Endothelial cell of umbilical vein (primary cell): ENCODE measurements around the gene CECR2. TPM values are rescaled to one million over a fixed set of nuclear protein-coding genes. Genes with fewer than 3 reads are reported as not detected.

Experiments used
- BruUV-seq: library from RNA; stranded (reverse); fragments of 400-500 nt; replicated peaks from 2 replicates; lab custom pipeline; 2021; lab: Mats Ljungman, UMichigan
- CTCF ChIA-PET: fragments of 300-600, 350-600 bp; sonication (Branson Sonifier 250); formaldehyde crosslinking; loops from one replicate; lab custom pipeline; 2021; ENCODE audit warnings: antibody characterized with exemption, inconsistent platforms; lab: Charles Lee
- POLR2A ChIA-PET: fragments of 300-600, 350-600 bp; sonication (Branson Sonifier 250); formaldehyde crosslinking; loops from one replicate; lab custom pipeline; 2021; ENCODE audit warnings: antibody characterized with exemption, inconsistent platforms; lab: Charles Lee
- DNase-seq: peaks from one replicate; pipeline ENCODE4 v3.0.0-alpha.2; 2011; ENCODE audit warnings: low read depth, low spot score
- FAIRE-seq: peaks from 2 replicates; lab custom pipeline; 2011; peaks lifted over from hg19 to GRCh38; lab: Jason Lieb, UNC
- H2AFZ ChIP-seq: 2 replicates; pipeline ENCODE4 v1.6.0; 2012; ENCODE audit warnings: low read depth, low read length, control low read depth, inconsistent platforms
- H3K27ac ChIP-seq: 2 replicates; pipeline ENCODE4 v1.5.1; 2011; ENCODE audit warnings: low read depth, mild to moderate bottlenecking, control low read depth, low read length, moderate library complexity; ENCODE audit not compliant: insufficient read depth
- H3K27me3 ChIP-seq, 2 experiments: 2 replicates each; pipeline versions ENCODE4 v1.6.0 to v1.6.1; 2011; ENCODE audit warnings: low read length in 2 of 2, mixed read lengths in 1 of 2; ENCODE audit not compliant: control insufficient read depth in 2 of 2, insufficient read depth in 2 of 2
- H3K36me3 ChIP-seq, 2 experiments: 2 replicates in 1 of 2; 3 replicates in 1 of 2; pipeline ENCODE4 v1.5.1; 2011; ENCODE audit warnings: low read length in 2 of 2, mild to moderate bottlenecking in 1 of 2, moderate library complexity in 1 of 2; ENCODE audit not compliant: control insufficient read depth in 2 of 2, insufficient read depth in 2 of 2; ENCODE audit errors: extremely low read depth in 1 of 2
- H3K4me1 ChIP-seq: 3 replicates; pipeline ENCODE4 v1.5.1; 2011; ENCODE audit warnings: mild to moderate bottlenecking, low read length; ENCODE audit not compliant: control insufficient read depth, insufficient read depth; ENCODE audit errors: extremely low read depth
- H3K4me2 ChIP-seq: 2 replicates; pipeline ENCODE4 v1.6.1; 2011; ENCODE audit warnings: low read length, control low read depth, mixed read lengths; ENCODE audit not compliant: insufficient read depth
- H3K4me3 ChIP-seq, 3 experiments: fragments of 200-600 bp in 1 of 3; sonication (generic), shearing (Covaris generic) in 1 of 3; replicated peaks in 1 of 3; 2 replicates each; pipeline ENCODE4 v1.5.1; 2011 to 2016; ENCODE audit warnings: control low read depth in 3 of 3, low read length in 3 of 3, mild to moderate bottlenecking in 2 of 3, inconsistent platforms in 1 of 3, low read depth in 1 of 3, moderate library complexity in 1 of 3; ENCODE audit not compliant: insufficient read depth in 1 of 3
- H3K79me2 ChIP-seq: 2 replicates; pipeline ENCODE4 v1.6.0; 2012; ENCODE audit warnings: low read length, inconsistent platforms; ENCODE audit not compliant: control insufficient read depth, insufficient read depth
- H3K9ac ChIP-seq: replicated peaks from 2 replicates; pipeline ENCODE3; 2011; ENCODE audit warnings: low read length, control low read depth; ENCODE audit not compliant: insufficient read depth; ENCODE audit errors: extremely low read depth
- H3K9me1 ChIP-seq: replicated peaks from 3 replicates; pipeline ENCODE4 v1.6.0; 2011; ENCODE audit warnings: mild to moderate bottlenecking, low read length; ENCODE audit not compliant: control insufficient read depth, insufficient read depth; ENCODE audit errors: extremely low read depth
- H3K9me3 ChIP-seq: replicated peaks from 2 replicates; pipeline ENCODE4 v1.5.1; 2012; ENCODE audit warnings: low read length, inconsistent platforms; ENCODE audit not compliant: control insufficient read depth, insufficient read depth
- H4K20me1 ChIP-seq: replicated peaks from 2 replicates; pipeline ENCODE3; 2011; ENCODE audit warnings: mild to moderate bottlenecking, low read length; ENCODE audit not compliant: control insufficient read depth, insufficient read depth; ENCODE audit errors: extremely low read depth
- EZH2 ChIP-seq: IDR thresholded peaks from 2 replicates; pipeline ENCODE4 v1.6.1; 2012; ENCODE audit warnings: borderline replicate concordance, low read depth, mild to moderate bottlenecking, moderate library complexity, low read length, inconsistent platforms; ENCODE audit not compliant: severe bottlenecking
- FOS ChIP-seq: IDR thresholded peaks from 2 replicates; pipeline ENCODE4 v1.6.1; 2011; ENCODE audit warnings: mild to moderate bottlenecking, low read length, moderate library complexity, borderline replicate concordance; ENCODE audit not compliant: insufficient read depth
- GATA2 ChIP-seq: IDR thresholded peaks from 2 replicates; pipeline ENCODE4 v1.7.0; 2011; ENCODE audit warnings: low read depth, mild to moderate bottlenecking, moderate library complexity, mixed read lengths, low read length; ENCODE audit not compliant: insufficient read length, insufficient read depth
- JUN ChIP-seq: IDR thresholded peaks from 2 replicates; pipeline ENCODE4 v1.6.1; 2011; ENCODE audit warnings: borderline replicate concordance, low read depth; ENCODE audit not compliant: insufficient read length, insufficient read depth
- MYC ChIP-seq: IDR thresholded peaks from one replicate; pipeline ENCODE4 v1.6.1; 2011; ENCODE audit warnings: mild to moderate bottlenecking, low read depth, low read length
- POLR2A ChIP-seq: IDR thresholded peaks from 2 replicates; pipeline ENCODE4 v1.6.1; 2012; ENCODE audit warnings: low read depth, mild to moderate bottlenecking, control low read depth, low read length
- POLR2AphosphoS5 ChIP-seq: IDR thresholded peaks from 2 replicates; pipeline ENCODE4 v1.6.1; 2012; ENCODE audit warnings: low read depth, mild to moderate bottlenecking, control low read depth, low read length, moderate library complexity; ENCODE audit not compliant: insufficient read depth
- dilution Hi-C: fragments of 300-500 bp; cut with MboI; formaldehyde crosslinking; loops from one replicate; pipeline ENCODE4 v1.15.0; 2019; ENCODE audit warnings: low sequenced_read_pairs; ENCODE audit not compliant: extremely low pct_ligation_motif_present
- intact Hi-C: fragments of 100-400 bp; cut with micrococcal nuclease; formaldehyde crosslinking; loops from one replicate; pipeline ENCODE4 v1.10.0; 2022
- polyA plus RNA-seq, 4 experiments: library from polyadenylated mRNA; depleted of rRNA in 3 of 4; stranded (reverse) in 3 of 4; unstranded in 1 of 4; fragments of >200 nt; gene quantifications; 2 replicates each; pipeline versions ENCODE4 v1.2.1 to v1.2.3, GENCODE V29; 2011 to 2012; ENCODE audit warnings: missing spikeins in 1 of 4
- total RNA-seq: library from RNA; stranded (reverse); gene quantifications from 2 replicates; pipeline ENCODE4 v1.2.3, GENCODE V29; 2021
- TF ChIP-seq, protein P1 (sequence below): IDR thresholded peaks from 2 replicates; pipeline ENCODE4 v1.6.1; 2011; ENCODE audit not compliant: insufficient read depth, insufficient read length
- TF ChIP-seq, protein P2 (sequence below), 2 donors: IDR thresholded peaks; 1 replicate in 1 of 2; 2 replicates in 1 of 2; pipeline ENCODE4 v1.5.1; 2011; ENCODE audit warnings: low read length in 2 of 2, mild to moderate bottlenecking in 2 of 2, moderate library complexity in 2 of 2, control low read depth in 1 of 2, inconsistent platforms in 1 of 2, low read depth in 1 of 2; ENCODE audit not compliant: insufficient read depth in 1 of 2; ENCODE audit errors: extremely low read depth in 1 of 2

Gene CECR2
- total and polyA plus RNA-seq, 2 donors (not counting 3 experiments of a cell fraction or from before 2014, with no cell fraction given) = 0.01 TPM; not detected in 1

GRCh38 chr22:17401728-17402127 is 32.5 kb downstream of the CECR2 start:
- Histone ChIP-seq H3K36me3 (no peaks in the 10 kb centered on the region), H3K9me3 (no peaks in the 10 kb centered on the region), H4K20me1 (no peaks in the 10 kb centered on the region), H3K9ac (no peak overlapping the region), H3K27ac (no peak overlapping the region), H3K79me2 (no peaks in the 10 kb centered on the region), H2AFZ (no peak overlapping the region), H3K4me2 (no peak overlapping the region), H3K27me3 (peaks cover 0 to 5% of the 10 kb centered on the region in 2 experiments), H3K4me1 (peaks cover 5% of the 10 kb centered on the region), H3K9me1 (no peaks in the 10 kb centered on the region), H3K4me3 (no peak overlapping the region)
- intact Hi-C loops = no loop called here
- no peak for TF ChIP-seq MYC
- TF ChIP-seq, protein P1, sequence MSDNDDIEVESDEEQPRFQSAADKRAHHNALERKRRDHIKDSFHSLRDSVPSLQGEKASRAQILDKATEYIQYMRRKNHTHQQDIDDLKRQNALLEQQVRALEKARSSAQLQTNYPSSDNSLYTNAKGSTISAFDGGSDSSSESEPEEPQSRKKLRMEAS = no peak
- TF ChIP-seq FOS = no peak
- TF ChIP-seq POLR2AphosphoS5 = no peak
- TF ChIP-seq, protein P2, sequence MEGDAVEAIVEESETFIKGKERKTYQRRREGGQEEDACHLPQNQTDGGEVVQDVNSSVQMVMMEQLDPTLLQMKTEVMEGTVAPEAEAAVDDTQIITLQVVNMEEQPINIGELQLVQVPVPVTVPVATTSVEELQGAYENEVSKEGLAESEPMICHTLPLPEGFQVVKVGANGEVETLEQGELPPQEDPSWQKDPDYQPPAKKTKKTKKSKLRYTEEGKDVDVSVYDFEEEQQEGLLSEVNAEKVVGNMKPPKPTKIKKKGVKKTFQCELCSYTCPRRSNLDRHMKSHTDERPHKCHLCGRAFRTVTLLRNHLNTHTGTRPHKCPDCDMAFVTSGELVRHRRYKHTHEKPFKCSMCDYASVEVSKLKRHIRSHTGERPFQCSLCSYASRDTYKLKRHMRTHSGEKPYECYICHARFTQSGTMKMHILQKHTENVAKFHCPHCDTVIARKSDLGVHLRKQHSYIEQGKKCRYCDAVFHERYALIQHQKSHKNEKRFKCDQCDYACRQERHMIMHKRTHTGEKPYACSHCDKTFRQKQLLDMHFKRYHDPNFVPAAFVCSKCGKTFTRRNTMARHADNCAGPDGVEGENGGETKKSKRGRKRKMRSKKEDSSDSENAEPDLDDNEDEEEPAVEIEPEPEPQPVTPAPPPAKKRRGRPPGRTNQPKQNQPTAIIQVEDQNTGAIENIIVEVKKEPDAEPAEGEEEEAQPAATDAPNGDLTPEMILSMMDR (IDR thresholded peaks at IDR 0.05; ENCODE audit: extremely low read depth in 1 of 2, insufficient read depth in 1 of 2, low read depth in 1 of 2, low read length in 2 of 2) = no peak
- TF ChIP-seq GATA2 = no peak
- TF ChIP-seq POLR2A = no peak
- no peak for TF ChIP-seq EZH2
- no peak for TF ChIP-seq JUN
- DNase-seq (no peak), FAIRE-seq (no peak)
- CTCF ChIA-PET = no interaction called here
- POLR2A ChIA-PET = no interaction called here
- no TSS peak for BruUV-seq
- dilution Hi-C loops = no loop called here
